ENCODE data around the gene HNRNPD. TPM values are rescaled to one million over a fixed set of nuclear protein-coding genes. Genes with fewer than 3 reads are reported as not detected.
A peak's percentile ranks its signal among the peaks of the same experiment; 100 is the strongest.
"Not testable (repeated sequence)": the region's sequence is repeated elsewhere in the genome, so short reads cannot be mapped to it uniquely, and the experiment has no call there.

HNRNPD gene
- total RNA-seq, 4 donors from 2014 or later: 54.0 to 140 (median 60.4) TPM

GRCh38 chr4:82376109-82376508 lies 2.3 kb upstream of the HNRNPD start:
- DNase-seq (ENCODE audit: low spot score in 2 of 2): no peak
- no peak overlapping the region for H3K4me3 ChIP-seq (ENCODE audit: low read depth, poor library complexity, severe bottlenecking)
- WGBS, 2 donors: 38 to 58% methylated on average over 4 of the region's 4 CpGs
- intact Hi-C loops (cut with DNase I; ENCODE audit: low total_unique reads): no loop called here
- no peak for TF ChIP-seq POLR2A (IDR thresholded peaks at IDR 0.05)
- no peak for TF ChIP-seq CTCF (IDR thresholded peaks at IDR 0.05)

GRCh38 chr4:82373486-82373815 lies 340 bp downstream of the HNRNPD start:
- intact Hi-C loops (cut with DNase I; ENCODE audit: low total_unique reads): loop anchor here (5.0 kb wide), 1 partner anchor 54 kb away; no protein-coding TSS in a partner anchor
- TF ChIP-seq CTCF (IDR thresholded peaks at IDR 0.05) (no peak), POLR2A (IDR thresholded peaks at IDR 0.05) (no peak)

GRCh38 chr4:82372517-82373485 lies 990 bp downstream of the HNRNPD start:
- 0 to 1% methylated on average over 37 of the region's 37 CpGs for WGBS, 2 donors
- H3K4me3 ChIP-seq (ENCODE audit: low read depth, poor library complexity, severe bottlenecking): peak overlapping the region; percentile 95
- no peak for TF ChIP-seq CTCF (IDR thresholded peaks at IDR 0.05)
- no peak for TF ChIP-seq POLR2A (IDR thresholded peaks at IDR 0.05)
- intact Hi-C loops (cut with DNase I; ENCODE audit: low total_unique reads): loop anchor here (5.0 kb wide), 1 partner anchor 54 kb away; no protein-coding TSS in a partner anchor
- DNase-seq (ENCODE audit: low spot score in 2 of 2): peak; percentile 75 to 94

More at GRCh38 chr4:82373486-82373815, 340 bp downstream of the HNRNPD start:
- H3K4me3 ChIP-seq (ENCODE audit: low read depth, poor library complexity, severe bottlenecking): peak overlapping the region; percentile 95
- peak in 1 of 2 donors; percentile 30 for DNase-seq (ENCODE audit: low spot score in 2 of 2)
- WGBS, 2 donors: 0 to 1% methylated on average over 25 to 32 of the region's 50 CpGs

- no peak for DNase-seq (ENCODE audit: low spot score in 2 of 2)
- H3K4me3 ChIP-seq (ENCODE audit: low read depth, poor library complexity, severe bottlenecking): no peak overlapping the region
- WGBS, 2 donors: 1 to 3% methylated on average over 8 of the region's 8 CpGs
- intact Hi-C loops (cut with DNase I; ENCODE audit: low total_unique reads): loop anchor here (5.0 kb wide), 1 partner anchor 56 kb away; no protein-coding TSS in a partner anchor
- TF ChIP-seq POLR2A (IDR thresholded peaks at IDR 0.05) (no peak), CTCF (IDR thresholded peaks at IDR 0.05) (no peak)
Measured at GRCh38 chr4:82371497-82371896, 2.3 kb downstream of the HNRNPD start.

GRCh38 chr4:82367438-82368097 lies 6.2 kb downstream of the HNRNPD start:
- 54 to 57% methylated on average over 5 of the region's 5 CpGs for WGBS, 2 donors
- intact Hi-C loops (cut with DNase I; ENCODE audit: low total_unique reads): no loop called here

GRCh38 chr4:82366431-82366830 lies 7.4 kb downstream of the HNRNPD start:
- intact Hi-C loops (cut with DNase I; ENCODE audit: low total_unique reads); H3K4me3 ChIP-seq (ENCODE audit: low read depth, poor library complexity, severe bottlenecking); DNase-seq (ENCODE audit: low spot score in 2 of 2): not testable (repeated sequence)
- WGBS, 2 donors: 93 to 97% methylated on average over 11 of the region's 11 CpGs

More at GRCh38 chr4:82367438-82368097, 6.2 kb downstream of the HNRNPD start:
- DNase-seq (ENCODE audit: low spot score in 2 of 2): no peak
- TF ChIP-seq CTCF (IDR thresholded peaks at IDR 0.05) (no peak), POLR2A (IDR thresholded peaks at IDR 0.05) (no peak)
- no peak overlapping the region for H3K4me3 ChIP-seq (ENCODE audit: low read depth, poor library complexity, severe bottlenecking)

Data from lower leg skin (tissue), 4 donors.